HG03045 (cell line): Measurements from ENCODE around the gene RBP2.

Experiments
- ATAC-seq: cut with Tn5 transposase; IDR thresholded peaks from one replicate; pipeline ENCODE4 v1.9.1; 2021; ENCODE audit warnings: mild to moderate bottlenecking, moderate library complexity; ENCODE audit not compliant: unreplicated experiment

The RBP2 gene

DNA sequence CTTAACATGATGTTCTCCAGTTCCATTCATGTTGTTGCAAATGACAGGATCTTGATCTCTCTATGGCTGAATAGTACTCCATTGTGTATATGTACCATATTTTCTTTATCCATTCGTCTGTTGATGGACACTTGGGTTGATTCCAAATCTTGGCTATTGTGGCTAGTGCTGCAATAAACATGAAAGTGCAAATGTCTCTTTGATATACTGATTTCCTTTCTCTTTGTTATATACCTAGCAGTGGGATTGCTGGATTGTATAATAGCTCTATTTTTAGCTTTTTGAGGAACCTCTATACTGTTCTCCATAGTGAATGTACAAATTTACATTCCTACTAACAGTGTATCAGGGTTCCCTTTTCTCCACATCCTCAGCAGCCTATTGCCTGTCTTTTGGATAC, 5.9 kb upstream of the RBP2 start:
- ATAC-seq: no peak

DNA sequence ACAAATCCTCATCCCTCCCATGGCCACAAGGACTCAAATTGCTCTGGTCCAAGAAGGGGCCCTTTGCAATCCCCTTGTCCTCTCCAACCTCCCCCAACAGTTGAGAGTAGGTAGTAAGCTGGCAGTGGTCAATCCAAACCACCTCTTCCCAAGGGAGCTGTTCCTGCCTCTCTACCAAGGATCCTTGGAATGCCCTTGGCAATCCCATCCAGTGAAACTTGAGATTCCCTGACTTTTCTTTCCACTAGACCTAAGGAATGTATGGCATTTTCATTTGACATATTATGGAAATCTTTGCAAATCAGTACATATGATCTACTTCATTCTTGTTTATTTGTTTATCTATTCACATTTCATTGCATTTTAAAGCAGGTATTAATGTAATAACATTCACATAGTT, 4.8 kb upstream of the RBP2 start:
- ATAC-seq: no peak

DNA sequence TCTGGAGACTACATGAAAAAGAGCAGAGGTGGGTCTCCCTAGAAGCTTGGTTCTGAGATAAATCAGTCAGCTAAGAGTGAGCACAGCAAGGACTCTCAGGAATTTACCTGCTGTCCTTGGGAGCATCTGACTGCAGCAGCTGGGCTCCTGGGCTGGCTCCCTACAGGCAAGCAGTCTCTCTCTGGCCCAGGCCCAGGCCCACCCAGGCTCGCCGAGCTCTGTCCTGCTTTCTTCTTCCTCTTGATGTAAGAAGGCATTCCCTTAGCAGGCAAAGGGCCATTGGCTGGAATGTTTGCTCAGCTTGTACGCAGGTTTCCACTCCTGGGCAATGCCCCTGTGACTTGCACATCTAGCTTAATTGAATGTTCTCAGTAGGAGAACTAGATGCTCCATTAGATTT, 4.3 kb upstream of the RBP2 start:
- ATAC-seq: no peak

DNA sequence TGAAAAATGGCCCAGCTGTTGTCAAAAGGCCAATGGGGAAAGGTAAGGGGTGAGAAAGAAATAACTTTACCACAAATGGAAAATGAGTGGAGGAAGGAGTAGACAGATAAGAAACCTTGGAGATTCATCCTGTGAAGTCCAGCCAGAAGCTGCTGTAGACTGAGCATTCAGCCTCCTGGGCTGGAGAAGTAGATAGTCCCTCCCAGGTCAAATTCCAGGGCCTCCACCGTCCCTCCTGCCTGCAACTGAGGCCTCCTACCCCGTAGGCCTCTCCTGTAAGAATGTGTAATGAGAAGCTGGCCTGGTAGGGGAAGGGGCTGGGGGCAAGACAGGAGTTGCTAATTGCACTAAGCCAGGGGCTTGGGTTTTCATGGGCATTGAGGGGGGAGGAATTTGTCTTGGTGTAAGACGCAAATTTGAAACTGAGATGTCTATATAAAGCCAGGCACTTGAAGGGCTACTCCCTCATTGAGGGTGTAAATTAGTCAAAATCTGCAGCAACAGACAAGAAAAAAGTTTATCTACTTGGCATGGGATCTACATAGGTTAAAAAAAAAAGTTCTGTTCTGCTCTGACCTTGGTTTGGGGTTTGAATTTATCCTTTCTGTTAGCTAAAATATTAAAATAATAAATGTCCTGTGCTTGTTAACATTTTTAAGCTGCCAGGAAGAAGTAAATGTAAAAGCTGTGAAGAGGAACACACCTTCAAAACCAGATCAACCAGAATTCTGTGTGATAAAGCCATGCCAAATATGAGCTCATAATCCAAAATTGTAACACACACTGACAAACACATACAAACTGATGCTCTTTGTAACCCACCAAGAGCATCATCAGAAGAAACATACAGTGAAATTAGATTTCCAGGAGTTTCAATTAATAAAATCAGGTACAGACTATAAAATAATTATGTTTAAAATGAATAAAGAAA, 1.7 kb upstream of the RBP2 start:
- no peak for ATAC-seq

DNA sequence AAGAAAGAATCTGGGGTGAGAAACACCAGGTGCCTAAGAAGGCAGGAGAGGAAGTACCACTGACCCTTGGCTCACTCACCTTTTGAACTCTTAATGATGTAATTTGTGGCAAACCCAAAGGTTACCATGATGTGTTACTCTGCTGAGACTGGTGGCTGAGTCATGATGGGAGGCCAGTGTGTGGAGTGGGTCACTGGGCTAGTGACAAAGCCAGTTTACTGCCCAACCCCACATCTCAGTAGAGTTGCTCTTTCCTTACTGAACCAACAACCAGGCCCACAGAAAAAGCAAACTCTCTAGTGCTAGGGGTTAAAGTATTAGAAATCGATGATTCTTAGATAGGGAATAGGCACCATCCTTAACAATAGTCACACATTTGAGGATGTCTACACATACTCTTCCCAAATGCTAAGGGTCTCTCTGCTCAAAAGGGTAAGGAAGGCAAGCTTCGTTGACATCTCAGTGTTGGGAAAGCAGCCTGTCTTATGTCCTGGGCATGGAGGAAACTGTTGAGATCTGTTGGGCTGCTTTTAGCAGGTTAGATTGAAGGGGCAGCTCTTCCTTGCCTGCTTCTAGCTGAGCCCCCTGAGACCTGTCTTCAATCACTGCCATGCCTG, 3.1 kb downstream of the RBP2 start:
- no peak for ATAC-seq

- ATAC-seq: no peak
Measured at GRCh38 chr3:139472380-139473010, 3.8 kb downstream of the RBP2 start.

DNA sequence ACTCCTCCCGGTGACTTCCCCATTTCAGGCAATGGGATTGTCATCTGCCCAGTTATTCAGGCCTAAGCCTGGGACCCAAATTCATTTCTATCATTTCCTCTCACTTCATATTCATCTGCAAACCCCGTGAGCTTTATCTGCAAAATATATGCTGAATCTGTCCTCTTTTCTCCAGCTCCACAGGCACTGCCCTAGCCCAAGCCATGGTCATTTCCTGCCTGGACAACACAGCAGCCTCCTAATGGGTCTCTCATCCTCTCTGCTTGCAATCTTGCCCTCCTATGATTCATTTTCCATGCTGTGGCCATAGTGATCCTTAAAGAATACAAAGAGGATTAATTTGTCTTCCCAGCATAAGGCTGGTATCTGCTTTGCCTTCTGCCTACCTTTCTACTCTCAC, 6.1 kb downstream of the RBP2 start:
- ATAC-seq: no peak

DNA sequence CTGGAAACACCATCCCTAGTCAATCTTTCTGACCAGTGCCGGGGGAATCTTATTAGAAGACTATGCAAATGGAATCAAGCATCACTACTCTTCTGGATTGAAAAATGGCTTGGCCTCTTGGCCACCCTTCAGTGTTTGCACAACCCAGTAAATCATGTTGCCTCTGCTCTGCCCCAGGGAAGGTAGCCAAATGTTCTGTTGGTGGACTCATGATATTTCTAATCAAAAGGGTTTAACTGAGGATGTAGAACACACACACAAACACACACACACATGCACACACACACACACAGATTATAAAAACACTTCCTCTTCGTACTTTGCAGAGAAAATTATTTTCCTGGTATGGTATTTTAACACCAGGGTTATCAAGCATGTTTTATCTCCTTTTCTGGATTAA, 7.9 kb downstream of the RBP2 start:
- no peak for ATAC-seq

GRCh38 chr3:139466360-139466759, 10.0 kb downstream of the RBP2 start:
- no peak for ATAC-seq

GRCh38 chr3:139465636-139466035, 10.7 kb downstream of the RBP2 start:
- no peak for ATAC-seq

- ATAC-seq: no peak
Measured at GRCh38 chr3:139463466-139463865, 12.8 kb downstream of the RBP2 start.

DNA sequence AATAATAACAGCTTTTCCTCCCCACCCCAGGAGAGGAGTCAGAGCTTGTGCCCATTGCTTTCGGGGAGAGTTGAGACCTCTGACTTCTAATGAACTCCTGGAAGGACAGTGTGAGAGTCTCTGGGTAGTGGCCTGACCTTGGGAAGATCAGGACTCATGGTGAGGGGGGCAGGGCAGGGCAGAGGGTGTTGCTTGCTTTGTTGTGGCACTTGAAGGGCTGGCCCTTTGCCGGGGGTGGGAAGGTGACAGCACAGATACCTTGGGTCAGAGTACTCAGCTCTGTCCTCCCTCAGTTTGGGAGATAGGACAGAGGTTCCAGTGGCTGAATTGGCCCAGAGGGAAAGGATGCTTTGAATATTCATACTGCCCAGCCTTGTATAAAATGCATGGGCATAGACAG, 15.8 kb downstream of the RBP2 start:
- ATAC-seq: no peak

- no peak for ATAC-seq
Measured at GRCh38 chr3:139460076-139460475, 16.2 kb downstream of the RBP2 start.

DNA sequence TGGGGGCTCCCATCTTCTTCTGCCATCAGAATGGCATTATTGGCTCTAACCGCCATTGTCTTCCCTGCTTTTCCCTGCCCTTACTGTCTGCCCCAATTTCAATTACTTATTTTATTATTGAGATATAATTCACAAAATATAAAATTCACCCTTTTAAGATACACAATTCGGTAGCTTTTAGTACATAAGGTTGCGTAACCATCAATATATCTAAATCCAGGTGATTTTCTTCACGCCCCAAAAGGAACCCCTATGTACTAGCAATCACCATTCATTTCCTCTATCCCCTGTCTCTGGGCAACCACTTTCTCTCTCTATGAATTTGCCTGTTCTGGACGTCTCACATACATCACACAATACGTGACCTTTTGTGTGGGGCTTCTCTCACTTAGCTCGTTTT, 18.0 kb downstream of the RBP2 start:
- ATAC-seq: no peak

- no peak for ATAC-seq
Measured at GRCh38 chr3:139457066-139457465, 19.2 kb downstream of the RBP2 start.

- ATAC-seq: no peak
Measured at GRCh38 chr3:139456386-139456785, 19.9 kb downstream of the RBP2 start.

GRCh38 chr3:139455855-139456254, 20.5 kb downstream of the RBP2 start:
- no peak for ATAC-seq

DNA sequence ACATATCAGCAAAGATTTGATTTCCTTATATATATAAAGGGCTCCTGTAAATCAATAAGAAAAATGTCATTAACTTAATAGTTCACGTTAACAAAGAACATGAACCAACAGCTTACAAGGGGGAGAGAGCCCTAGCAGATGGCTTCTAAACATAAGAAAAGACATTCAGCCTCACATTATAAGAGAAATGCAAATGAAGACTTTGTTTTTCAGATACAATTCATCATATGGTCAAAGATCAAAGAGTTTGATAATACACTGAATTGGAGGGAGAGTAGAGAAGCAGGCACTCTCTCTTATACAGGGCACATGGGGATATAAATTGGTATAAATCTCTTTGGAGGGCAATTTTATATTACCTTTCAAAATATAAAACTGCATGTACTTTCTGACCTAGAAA, 21.1 kb downstream of the RBP2 start:
- no peak for ATAC-seq

DNA sequence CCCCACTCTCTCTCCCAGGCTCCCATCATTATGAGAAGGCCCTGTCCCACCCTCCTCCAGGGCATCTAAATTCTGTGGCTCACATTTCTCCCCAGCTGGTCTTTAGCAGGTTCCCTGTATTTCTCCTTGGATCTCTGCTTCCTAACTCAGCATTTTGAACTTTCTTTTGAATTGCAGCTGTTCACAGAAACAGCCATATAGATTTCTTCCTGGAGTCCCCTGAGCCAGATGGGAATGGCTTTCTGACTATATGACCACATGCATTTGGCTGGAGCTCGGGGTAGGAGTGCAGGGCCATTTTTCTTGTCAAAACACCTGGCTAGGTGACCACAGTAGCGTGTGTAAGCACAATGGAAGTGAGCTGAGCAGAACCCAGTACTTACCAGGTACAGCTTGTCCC, 22.0 kb downstream of the RBP2 start:
- no peak for ATAC-seq

- ATAC-seq: no peak
Measured at GRCh38 chr3:139450159-139450558, 26.2 kb downstream of the RBP2 start.

DNA sequence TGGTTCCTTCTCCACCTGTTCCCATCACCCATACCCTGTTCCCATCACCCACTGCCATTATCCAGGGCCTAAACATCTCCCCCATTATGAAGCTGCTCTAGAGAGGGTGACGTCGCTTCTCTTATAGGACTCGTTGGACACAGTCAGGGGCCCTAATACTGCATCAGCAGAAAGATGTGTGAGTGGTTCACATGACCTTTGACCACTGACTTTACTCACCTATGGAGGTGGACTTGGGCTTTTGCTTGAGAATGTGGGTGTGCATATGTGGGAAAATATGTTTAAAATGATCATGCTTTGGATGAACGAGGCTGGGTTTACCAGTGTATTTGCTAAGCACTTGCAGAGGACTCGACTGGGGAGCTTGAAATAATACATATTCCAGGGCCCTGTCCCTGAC, 26.8 kb downstream of the RBP2 start:
- no peak for ATAC-seq

DNA sequence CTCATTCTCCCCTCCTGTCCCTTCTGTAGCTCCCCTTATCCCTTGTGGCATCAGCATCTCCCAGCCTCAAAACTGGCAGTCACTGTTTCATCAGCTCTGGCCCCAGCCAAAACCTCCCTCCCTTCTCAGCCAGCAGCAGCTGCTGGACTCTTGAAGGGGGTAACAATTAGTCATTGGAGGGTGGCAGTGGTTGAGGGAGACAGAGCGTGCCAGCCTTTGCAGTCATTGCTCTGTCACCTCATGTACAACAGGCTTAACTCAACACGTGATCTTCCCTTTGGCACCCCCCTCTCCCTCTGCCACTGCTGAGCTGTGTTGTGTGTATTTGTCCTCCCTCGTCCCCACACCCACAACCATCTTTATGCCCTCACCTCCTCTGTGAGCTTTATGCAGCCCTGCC, 28.2 kb downstream of the RBP2 start:
- ATAC-seq: no peak
